MM.1S (cell line): ENCODE measurements around the gene JAKMIP2.

Experiments used
- DNase-seq: peaks from one replicate; pipeline ENCODE4 v3.0.0-alpha.2; 2015
- H2AFZ ChIP-seq: fragments of 300-600 bp; sonication (generic); 2 replicates; pipeline ENCODE4 v1.6.0; 2016; ENCODE audit warnings: antibody characterized with exemption, low read length
- H3F3A ChIP-seq: fragments of 300-600 bp; sonication (generic); 2 replicates; pipeline ENCODE4 v1.6.1; 2016; ENCODE audit warnings: mild to moderate bottlenecking, antibody characterized with exemption, low read length, moderate library complexity, mixed read lengths; ENCODE audit not compliant: insufficient read depth
- H3K27ac ChIP-seq: fragments of 300-600 bp; sonication (generic); 2 replicates; pipeline ENCODE4 v1.5.1; 2016; ENCODE audit warnings: mild to moderate bottlenecking, low read length
- H3K27me3 ChIP-seq: fragments of 300-600 bp; sonication (generic); replicated peaks from 2 replicates; pipeline ENCODE4 v1.6.0; 2016; ENCODE audit warnings: low read length; ENCODE audit not compliant: insufficient read depth
- H3K36me3 ChIP-seq: fragments of 300-600 bp; sonication (generic); replicated peaks from 2 replicates; pipeline ENCODE4 v1.6.1; 2016; ENCODE audit warnings: mild to moderate bottlenecking, low read length, mixed read lengths; ENCODE audit not compliant: insufficient read depth
- H3K4me1 ChIP-seq: fragments of 300-600 bp; sonication (generic); 2 replicates; pipeline ENCODE4 v1.6.1; 2016; ENCODE audit warnings: low read length, mixed read lengths
- H3K4me2 ChIP-seq: fragments of 300-600 bp; sonication (generic); 2 replicates; pipeline ENCODE4 v1.6.0; 2016; ENCODE audit warnings: low read depth, low read length
- H3K4me3 ChIP-seq: fragments of 300-600 bp; sonication (generic); 2 replicates; pipeline ENCODE4 v1.5.1; 2016; ENCODE audit warnings: low read length, mixed read lengths
- H3K79me2 ChIP-seq: fragments of 300-600 bp; sonication (generic); 2 replicates; pipeline ENCODE4 v1.6.1; 2016; ENCODE audit warnings: mixed run types, low read length, mixed read lengths
- H3K9ac ChIP-seq: fragments of 300-600 bp; sonication (generic); 2 replicates; pipeline ENCODE4 v1.6.1; 2016; ENCODE audit warnings: low read length, mixed read lengths
- H3K9me2 ChIP-seq: fragments of 300-600 bp; sonication (generic); replicated peaks from 2 replicates; pipeline ENCODE4 v1.6.1; 2016; ENCODE audit warnings: mild to moderate bottlenecking, low read length, mixed read lengths; ENCODE audit not compliant: insufficient read depth
- H3K9me3 ChIP-seq: fragments of 300-600 bp; sonication (generic); replicated peaks from 2 replicates; pipeline ENCODE4 v1.6.1; 2016; ENCODE audit warnings: mild to moderate bottlenecking, low read length, mixed read lengths; ENCODE audit not compliant: insufficient read depth
- H4K20me1 ChIP-seq: fragments of 300-600 bp; sonication (generic); 2 replicates; pipeline ENCODE4 v1.6.1; 2016; ENCODE audit warnings: mild to moderate bottlenecking, low read length, moderate library complexity, mixed read lengths; ENCODE audit not compliant: insufficient read depth
- CTCF ChIP-seq: fragments of 300-600 bp; sonication (generic); IDR thresholded peaks from 2 replicates; pipeline ENCODE4 v1.5.1; 2016; ENCODE audit warnings: antibody characterized with exemption, low read length, mixed read lengths
- EZH2 ChIP-seq: fragments of 300-600 bp; sonication (generic); optimal IDR thresholded peaks from 2 replicates; pipeline ENCODE3; 2017; ENCODE audit warnings: low read depth, mild to moderate bottlenecking, antibody characterized with exemption, low read length, mixed read lengths
- EZH2phosphoT487 ChIP-seq: fragments of 300-600 bp; sonication (generic); IDR thresholded peaks from 2 replicates; pipeline ENCODE4 v1.6.1; 2018; ENCODE audit warnings: antibody characterized with exemption, low read length

JAKMIP2 gene

GRCh38 chr5:147701468-147701867, 81.1 kb downstream of the JAKMIP2 start:
- Histone ChIP-seq H3K9me3 (no peaks in the 10 kb centered on the region), H3K4me3 (no peak overlapping the region), H3F3A (no peaks in the 10 kb centered on the region), H3K9ac (no peak overlapping the region), H3K4me1 (no peaks in the 10 kb centered on the region), H3K27ac (no peak overlapping the region), H4K20me1 (no peaks in the 10 kb centered on the region), H2AFZ (no peak overlapping the region), H3K9me2 (no peaks in the 10 kb centered on the region), H3K27me3 (no peaks in the 10 kb centered on the region), H3K36me3 (no peaks in the 10 kb centered on the region), H3K79me2 (no peaks in the 10 kb centered on the region), H3K4me2 (no peak overlapping the region)
- TF ChIP-seq EZH2 (no peak), CTCF (no peak), EZH2phosphoT487 (no peak)
- DNase-seq = no peak

- Histone ChIP-seq H3K4me3 (no peak overlapping the region), H3K9me2 (no peaks in the 10 kb centered on the region), H3K27ac (no peak overlapping the region), H3K36me3 (no peaks in the 10 kb centered on the region), H3K4me1 (no peaks in the 10 kb centered on the region), H3F3A (no peaks in the 10 kb centered on the region), H3K27me3 (no peaks in the 10 kb centered on the region), H3K9me3 (no peaks in the 10 kb centered on the region), H3K4me2 (no peak overlapping the region), H3K79me2 (no peaks in the 10 kb centered on the region), H2AFZ (no peak overlapping the region), H3K9ac (no peak overlapping the region), H4K20me1 (no peaks in the 10 kb centered on the region)
- no peak for DNase-seq
- no peak for TF ChIP-seq CTCF
- no peak for TF ChIP-seq EZH2phosphoT487
- TF ChIP-seq EZH2 = no peak
These were observed 82.9 kb downstream of the JAKMIP2 start for GRCh38 chr5:147699496-147700088.

- Histone ChIP-seq H4K20me1 (no peaks in the 10 kb centered on the region), H3K4me3 (no peak overlapping the region), H3K9me3 (no peaks in the 10 kb centered on the region), H3K27me3 (no peaks in the 10 kb centered on the region), H3K4me2 (no peak overlapping the region), H3K36me3 (no peaks in the 10 kb centered on the region), H2AFZ (no peak overlapping the region), H3F3A (no peaks in the 10 kb centered on the region), H3K4me1 (no peaks in the 10 kb centered on the region), H3K9me2 (no peaks in the 10 kb centered on the region), H3K79me2 (no peaks in the 10 kb centered on the region), H3K27ac (no peak overlapping the region), H3K9ac (no peak overlapping the region)
- no peak for DNase-seq
- TF ChIP-seq EZH2 (no peak), EZH2phosphoT487 (no peak), CTCF (no peak)
These were observed 85.1 kb downstream of the JAKMIP2 start for GRCh38 chr5:147697380-147697779.
